GM19238 (cell line): ENCODE data around the gene MTARC2.
"Not testable (repeated sequence)": the region's sequence is repeated elsewhere in the genome, so short reads cannot be mapped to it uniquely, and the experiment has no call there.

ENCODE experiments used
- DNase-seq: peaks from one replicate; pipeline ENCODE4 v3.0.0; 2011; ENCODE audit warnings: low spot score; ENCODE audit not compliant: insufficient read length

The MTARC2 gene

DNA sequence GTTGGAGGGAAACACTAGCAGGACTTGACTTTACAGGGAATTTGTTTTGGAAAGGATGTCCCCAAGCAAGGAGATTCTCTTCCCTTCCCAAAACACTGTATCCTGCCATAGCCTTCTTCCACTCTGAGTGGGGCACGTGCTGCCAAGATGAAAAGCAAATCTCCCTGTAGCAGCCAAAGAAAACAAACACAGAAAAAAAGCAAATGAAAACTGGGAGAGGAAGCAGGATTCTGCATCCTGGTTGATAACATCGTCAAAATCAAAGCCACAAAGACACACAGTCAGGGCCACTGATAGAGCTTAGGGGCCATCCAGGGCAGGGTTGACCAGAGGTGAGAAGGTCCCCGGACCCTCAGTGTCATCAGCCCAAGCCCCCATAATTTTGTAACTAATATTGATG lies 16.0 kb upstream of the MTARC2 start:
- DNase-seq, result no peak

DNA sequence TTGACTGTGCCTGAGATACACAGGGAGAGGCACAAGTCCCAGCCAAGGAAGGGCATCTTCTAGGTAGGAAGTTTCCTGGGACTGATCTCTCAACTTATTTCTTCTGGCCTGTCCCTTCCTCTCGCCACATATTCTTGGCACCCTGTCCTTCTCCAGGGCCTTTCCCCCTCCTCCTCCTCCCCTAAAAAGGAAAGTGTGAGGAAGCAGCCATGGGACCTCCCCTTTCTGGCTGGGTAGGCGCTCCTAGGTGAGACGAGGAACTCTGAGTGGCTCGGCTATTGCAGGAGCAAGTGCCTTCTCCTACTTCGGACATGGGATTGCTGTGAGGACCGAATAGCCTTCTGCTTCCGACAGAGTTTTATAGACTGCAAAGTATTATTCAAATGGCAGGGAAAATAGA lies 15.5 kb upstream of the MTARC2 start:
- DNase-seq, result no peak

DNA sequence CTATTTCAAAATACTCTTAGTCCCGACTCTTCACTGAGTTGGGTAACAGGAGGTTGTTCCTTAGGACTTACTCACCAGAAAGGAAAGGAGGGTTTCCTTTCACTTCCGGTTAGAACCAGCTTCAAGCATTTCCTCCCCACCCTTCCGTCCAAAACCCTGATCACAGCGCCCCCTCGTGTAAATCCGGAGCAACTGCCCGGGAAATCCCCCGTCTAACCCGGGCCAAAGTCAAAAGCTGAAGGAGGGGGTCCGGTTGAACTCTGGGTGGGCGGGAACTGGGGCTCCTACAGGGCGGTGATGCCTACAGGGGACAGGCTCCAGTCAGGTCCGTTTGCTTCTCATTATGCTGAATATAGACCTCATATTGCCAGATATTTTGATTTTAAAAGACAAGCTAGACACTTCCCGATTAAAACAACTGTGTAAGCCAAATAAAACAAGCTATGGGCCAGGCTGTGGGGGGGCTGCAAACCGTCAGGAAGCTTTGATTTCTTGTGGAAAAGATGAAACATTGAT lies 15.0 kb upstream of the MTARC2 start:
- peak; percentile 57 for DNase-seq

DNA sequence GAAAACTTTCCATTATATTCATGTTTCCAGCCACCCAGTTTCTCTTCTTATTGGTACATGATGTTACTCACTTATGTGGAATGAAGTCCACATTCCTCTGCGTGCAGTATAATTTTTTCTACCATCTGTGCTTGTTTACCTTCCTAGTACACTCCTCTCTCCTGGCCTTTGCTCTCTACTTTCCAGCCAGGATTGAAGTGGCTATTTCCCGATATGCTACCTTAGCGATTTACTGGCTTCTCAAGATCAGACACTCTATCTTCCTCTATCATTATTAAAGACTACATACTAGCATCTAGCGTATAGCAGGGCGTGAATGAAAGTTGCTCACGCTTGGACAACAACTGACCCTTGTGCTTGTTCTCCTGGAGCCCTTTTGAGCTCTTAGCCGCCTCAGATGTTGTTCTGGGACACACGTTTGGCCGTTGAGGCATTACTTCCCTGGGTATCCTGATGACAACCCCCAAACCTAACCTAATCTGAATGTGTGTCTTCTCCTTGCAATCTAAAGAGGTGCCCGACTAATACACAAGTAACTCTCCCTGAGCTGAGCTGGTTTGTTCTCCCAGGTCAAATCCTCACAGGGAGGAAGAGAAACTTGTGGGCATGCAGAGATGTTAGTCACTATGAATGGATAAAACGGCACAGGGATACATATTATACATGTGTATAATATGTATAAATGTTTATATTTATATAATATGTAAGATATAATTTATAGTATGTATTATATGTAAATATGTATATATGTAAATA lies 13.4 kb upstream of the MTARC2 start:
- DNase-seq, result no peak

GRCh38 chr1:220736283-220736682 lies 11.8 kb upstream of the MTARC2 start:
- DNase-seq, result not testable (repeated sequence)

DNA sequence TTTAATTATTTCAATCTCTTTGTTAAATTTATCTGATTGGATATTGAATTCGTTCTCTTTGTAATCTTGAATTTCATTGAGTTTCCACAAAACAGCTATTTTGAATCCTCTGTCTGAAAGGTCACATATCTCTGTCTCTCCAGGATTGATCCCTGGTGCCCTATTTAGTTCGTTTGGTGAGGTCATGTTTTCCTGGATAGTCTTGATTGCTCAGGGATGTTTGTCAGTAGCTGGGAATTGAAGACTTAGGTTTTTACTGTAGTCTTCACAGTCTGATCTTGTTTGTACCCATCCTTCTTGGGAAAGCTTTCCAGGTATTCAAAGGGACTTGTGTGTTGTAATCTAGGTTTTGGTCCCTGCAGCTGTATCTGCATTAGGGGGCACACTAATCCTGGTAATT lies 6.8 kb upstream of the MTARC2 start:
- DNase-seq, result no peak

DNA sequence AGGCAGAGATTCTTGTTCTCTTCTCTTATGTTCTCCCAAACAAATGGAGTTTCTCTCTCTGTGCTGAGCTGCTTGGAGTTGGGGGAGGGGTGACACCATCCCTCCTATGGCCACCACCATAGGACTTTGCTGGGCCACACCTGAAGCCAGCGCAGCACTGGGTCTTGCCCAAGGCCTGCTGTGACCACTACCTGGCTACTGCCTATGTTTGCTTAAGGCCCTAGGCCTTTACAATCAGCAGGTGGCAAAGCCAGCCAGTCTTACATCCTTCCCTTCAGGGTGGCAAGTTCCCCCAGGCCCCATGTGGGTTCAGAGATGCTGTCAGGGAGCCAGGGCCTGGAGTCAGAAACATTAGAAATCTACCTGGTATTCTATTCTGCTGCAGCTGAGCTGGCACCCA lies 6.3 kb upstream of the MTARC2 start:
- no peak for DNase-seq

DNA sequence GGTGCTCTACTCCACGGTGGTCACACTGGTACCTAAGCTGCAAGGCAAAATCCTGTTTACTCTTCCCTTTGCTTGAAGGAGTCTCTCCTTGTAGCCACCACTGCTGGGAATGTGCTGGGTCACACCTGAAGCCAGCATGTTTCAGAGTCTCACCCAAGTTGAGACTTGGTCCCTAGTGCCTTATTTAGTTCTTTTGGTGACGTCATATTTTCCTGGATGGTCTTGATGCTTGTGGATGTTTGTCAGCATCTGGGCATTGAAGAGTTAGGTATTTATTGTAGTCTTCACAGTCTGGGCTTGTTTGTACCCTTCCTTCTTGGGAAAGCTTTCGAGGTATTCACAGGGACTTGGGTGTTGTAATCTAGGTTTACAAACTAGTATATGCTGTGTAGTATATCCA lies 5.6 kb upstream of the MTARC2 start:
- no peak for DNase-seq

GRCh38 chr1:220746851-220747250 lies 1.3 kb upstream of the MTARC2 start:
- no peak for DNase-seq

DNA sequence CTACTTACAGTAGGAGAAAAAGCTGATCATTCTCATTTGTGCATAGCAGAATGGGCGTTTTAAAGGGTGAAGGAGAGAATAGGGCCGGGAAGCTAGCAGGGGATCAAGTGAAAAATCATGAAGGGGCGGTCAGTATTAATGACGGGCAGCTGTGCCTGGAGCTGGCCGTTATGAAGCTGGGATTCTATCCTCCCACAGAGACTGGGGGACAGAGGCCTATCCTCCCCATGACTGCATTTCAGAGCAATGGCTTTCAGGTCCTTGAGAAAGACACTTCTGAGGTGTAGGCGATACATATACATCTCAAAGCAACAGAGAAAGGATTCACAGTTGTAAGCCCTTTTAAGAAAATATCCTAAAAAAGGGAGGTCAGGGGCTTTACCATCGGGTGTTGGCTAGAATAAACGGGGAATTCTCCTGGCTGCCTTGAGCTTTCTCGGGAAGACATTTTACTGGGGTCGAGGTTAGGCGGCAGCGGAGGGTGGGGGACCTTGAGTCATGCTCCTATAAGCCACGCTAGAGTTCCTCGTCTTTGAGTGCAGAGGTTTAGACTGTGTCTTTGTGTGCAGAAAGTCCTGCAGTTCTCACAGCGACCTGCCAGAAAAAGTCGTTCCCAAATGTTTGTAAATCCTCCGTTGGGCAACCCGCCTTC lies 559 bp upstream of the MTARC2 start:
- DNase-seq, result no peak

GRCh38 chr1:220748936-220749335 lies 814 bp downstream of the MTARC2 start:
- no peak for DNase-seq

DNA sequence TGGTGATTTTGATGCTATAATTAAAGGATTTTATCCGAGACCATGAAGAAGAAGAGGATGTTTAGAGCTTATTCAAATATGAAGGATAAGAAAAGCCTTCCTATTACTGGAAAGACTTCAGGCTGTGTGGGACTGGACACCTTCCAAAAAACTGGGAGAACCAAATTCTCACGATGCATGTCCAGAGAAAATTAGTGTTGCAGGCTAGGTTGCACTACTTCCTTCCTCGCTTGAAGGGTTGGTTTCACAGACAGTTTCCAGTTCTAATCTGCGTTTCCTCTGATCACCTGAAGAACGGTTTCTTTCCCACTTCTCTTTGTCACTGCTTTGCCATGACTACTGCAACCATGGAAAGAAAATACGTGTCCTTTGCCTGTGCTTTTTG lies 2.0 kb downstream of the MTARC2 start:
- no peak for DNase-seq

DNA sequence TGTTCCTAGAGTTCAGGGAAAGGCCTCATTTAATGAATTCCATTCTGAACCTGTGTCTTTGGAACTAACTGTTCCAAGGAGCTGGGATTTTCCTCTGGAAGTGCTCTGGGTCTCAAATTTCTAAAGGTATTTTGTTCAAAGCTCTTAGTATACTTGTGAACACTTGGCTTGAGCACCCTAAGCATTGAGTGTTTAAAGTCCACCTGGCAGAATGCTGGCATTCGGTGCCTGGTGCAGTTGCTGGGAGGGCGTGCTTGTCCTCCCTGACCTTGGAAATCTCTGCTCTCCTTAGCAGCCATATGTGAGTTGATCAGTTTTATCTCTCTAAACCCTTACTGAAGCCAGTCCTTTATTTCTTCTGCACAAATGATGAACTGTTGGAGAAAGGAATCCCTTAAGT lies 3.0 kb downstream of the MTARC2 start:
- DNase-seq, result no peak

DNA sequence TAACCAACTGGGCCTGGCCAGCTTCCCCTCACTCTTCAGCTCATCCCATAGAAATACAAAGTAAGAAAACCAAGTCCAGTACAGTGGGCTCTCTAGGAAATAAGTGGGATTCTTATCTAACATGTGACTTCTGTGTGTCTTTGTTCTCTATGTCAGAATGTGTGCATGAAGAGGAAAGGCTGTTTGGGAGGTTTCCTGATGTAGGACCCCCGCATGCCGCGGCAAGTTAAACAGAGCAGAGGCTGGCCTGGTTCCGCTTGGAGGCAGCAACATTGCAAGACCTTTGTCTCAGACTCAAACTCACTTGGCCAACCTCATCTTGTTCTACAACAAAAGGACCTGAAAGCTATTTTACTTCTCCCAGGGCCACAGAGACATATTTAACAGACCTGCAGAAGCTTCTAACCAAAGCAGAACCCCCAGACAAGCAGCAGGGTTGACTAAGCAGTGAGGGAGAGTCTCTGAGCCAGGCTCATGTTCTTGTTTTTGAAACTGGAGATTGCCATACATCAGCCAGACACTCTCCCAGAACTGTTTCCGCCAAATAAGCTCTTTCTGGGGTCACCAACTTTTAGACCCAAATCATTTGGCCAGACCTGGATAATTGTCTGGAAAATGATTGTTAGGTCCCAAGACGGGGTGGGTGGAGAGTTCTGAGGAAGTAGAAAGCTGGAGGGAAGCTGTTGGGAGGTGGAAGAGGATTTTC lies 6.2 kb downstream of the MTARC2 start:
- no peak for DNase-seq

DNA sequence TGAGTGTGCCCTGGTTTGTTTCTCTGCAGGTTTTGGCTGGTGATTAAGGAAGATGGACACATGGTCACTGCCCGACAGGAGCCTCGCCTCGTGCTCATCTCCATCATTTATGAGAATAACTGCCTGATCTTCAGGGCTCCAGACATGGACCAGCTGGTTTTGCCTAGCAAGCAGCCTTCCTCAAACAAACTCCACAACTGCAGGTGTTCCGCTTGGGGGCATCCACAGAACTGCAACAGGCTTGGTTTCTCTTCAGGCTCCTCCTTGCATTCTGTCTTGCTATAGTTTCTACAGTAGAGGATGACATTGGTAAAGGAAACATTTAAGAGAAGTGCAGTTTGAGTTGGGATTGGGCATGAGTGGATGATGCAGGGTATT lies 6.8 kb downstream of the MTARC2 start:
- no peak for DNase-seq

- no peak for DNase-seq
Observed at GRCh38 chr1:220755309-220755708, 7.2 kb downstream of the MTARC2 start.

GRCh38 chr1:220757441-220757840 lies 9.3 kb downstream of the MTARC2 start:
- no peak for DNase-seq

DNA sequence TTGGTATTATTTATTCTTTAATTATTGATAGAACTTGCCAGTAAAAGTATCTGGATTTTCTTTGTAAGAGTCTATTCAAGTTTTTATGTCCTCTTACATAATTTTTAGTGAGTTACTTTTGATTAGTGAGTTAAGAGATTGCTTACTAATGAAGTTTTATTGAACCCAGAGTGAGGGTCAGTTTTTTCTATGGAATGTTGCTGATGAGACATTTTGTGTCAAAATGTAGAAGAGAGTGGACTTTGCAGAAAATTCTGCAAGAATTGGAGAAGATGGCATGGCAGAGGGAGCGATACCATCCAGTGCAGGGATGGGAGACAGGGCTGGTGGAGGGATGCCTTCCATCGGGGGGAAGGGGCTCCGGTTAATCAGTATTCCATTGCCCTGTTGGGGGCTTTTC lies 11.0 kb downstream of the MTARC2 start:
- DNase-seq, result no peak

DNA sequence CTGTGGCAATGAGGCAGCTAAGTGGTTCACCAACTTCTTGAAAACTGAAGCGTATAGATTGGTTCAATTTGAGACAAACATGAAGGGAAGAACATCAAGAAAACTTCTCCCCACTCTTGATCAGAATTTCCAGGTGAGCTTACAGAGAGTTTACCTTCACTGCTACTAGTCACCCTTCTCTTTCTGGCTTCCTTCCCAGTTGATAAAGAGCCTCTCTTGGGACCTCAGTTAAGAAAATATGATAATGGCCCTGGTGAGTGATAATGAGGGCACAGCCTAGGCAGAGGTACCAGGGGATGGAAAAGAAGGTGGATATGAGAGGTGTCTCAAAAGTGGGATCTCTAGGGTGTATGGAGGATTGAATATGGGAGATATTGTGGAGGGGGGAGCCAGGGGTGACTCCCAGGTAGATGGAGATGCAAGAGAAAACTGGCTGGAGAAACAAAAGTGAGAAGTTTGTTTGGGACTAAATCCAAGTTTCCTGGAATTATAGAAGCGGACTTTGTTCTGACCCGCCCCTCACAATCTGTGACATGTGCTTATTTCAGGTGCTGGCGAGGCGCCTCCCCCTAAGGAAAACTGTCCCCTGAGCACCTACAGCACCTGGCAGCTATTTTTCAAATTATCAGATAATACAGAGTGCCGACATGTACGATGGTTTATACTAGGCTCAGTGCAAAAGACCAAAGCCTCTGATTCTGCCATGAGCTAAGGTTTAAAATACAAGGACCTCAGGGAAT lies 13.7 kb downstream of the MTARC2 start:
- DNase-seq, result no peak

DNA sequence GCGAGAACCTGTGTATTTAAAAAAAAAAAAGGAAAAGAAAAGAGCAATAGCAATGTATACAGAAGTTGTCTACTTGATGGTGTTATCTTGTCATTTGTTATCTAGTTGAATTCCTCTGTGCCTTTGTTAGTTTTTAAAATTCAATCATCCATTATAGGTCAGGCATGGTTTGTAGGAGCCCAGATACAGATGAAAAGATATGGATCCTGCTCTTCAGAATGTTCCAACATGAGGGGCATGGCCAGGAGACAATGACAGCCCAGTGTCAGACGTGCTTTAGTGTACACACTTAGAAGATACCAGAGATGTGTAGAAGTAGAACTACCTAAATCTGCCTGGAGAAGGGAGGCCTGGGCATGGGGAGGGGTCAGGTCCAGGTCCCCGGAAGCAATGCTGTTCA lies 16.6 kb downstream of the MTARC2 start:
- no peak for DNase-seq

GRCh38 chr1:220767312-220768125 lies 19.4 kb downstream of the MTARC2 start:
- DNase-seq, result no peak
